AG04450 (cell line): ENCODE results near the gene AGMO. TPM values are rescaled to one million over a fixed set of nuclear protein-coding genes. Genes with fewer than 3 reads are reported as not detected.

Source experiments
- CTCF ChIA-PET: fragments of 300-600, 350-600 bp; formaldehyde crosslinking; extraction: SDS; loops from one replicate; lab custom pipeline; 2022; ENCODE audit warnings: antibody characterized with exemption, inconsistent platforms; lab: Charles Lee
- POLR2A ChIA-PET: fragments of 350-600 bp; formaldehyde crosslinking; extraction: SDS; loops from one replicate; lab custom pipeline; 2021; ENCODE audit warnings: antibody characterized with exemption, inconsistent platforms; lab: Yijun Ruan, JAX
- DNase-seq: peaks from one replicate; pipeline ENCODE4 v3.0.0-alpha.2; 2011; ENCODE audit warnings: low read depth, low spot score
- H3K27ac ChIP-seq: one replicate; pipeline ENCODE4 v1.5.1; 2012; ENCODE audit warnings: low read depth, low read length, control low read depth
- H3K27me3 ChIP-seq: one replicate; pipeline ENCODE4 v1.6.0; 2012; ENCODE audit warnings: low read length; ENCODE audit not compliant: control insufficient read depth, insufficient read depth
- H3K4me3 ChIP-seq: 2 replicates; pipeline ENCODE4 v1.5.1; 2011; ENCODE audit warnings: mild to moderate bottlenecking, low read depth, low read length, control low read depth
- H3K9me3 ChIP-seq: 2 replicates; pipeline ENCODE4 v1.5.1; 2012; ENCODE audit warnings: low read length; ENCODE audit not compliant: control insufficient read depth, insufficient read depth
- CTCF ChIP-seq: IDR thresholded peaks from 2 replicates; pipeline ENCODE4 v1.5.1; 2011; ENCODE audit warnings: low read depth, low read length, control low read depth, inconsistent platforms
- polyA plus RNA-seq: library from polyadenylated mRNA; depleted of rRNA; stranded (reverse); fragments of >200 nt; gene quantifications from 2 replicates; pipeline ENCODE4 v1.2.3, GENCODE V29; 2011

Gene AGMO
- polyA plus RNA-seq, 1 experiment, result 0.10 TPM

- Histone ChIP-seq H3K27me3 (no peaks in the 10 kb centered on the region), H3K9me3 (no peaks in the 10 kb centered on the region), H3K27ac (no peak overlapping the region), H3K4me3 (no peak overlapping the region)
- DNase-seq, result no peak
- POLR2A ChIA-PET, result no interaction called here
- no peak for TF ChIP-seq CTCF
- CTCF ChIA-PET, result no interaction called here
Observed at GRCh38 chr7:15424468-15424867, 137.3 kb downstream of the AGMO start.

- no peak for DNase-seq
- Histone ChIP-seq H3K27me3 (no peaks in the 10 kb centered on the region), H3K27ac (no peak overlapping the region), H3K4me3 (no peak overlapping the region), H3K9me3 (no peaks in the 10 kb centered on the region)
- POLR2A ChIA-PET, result no interaction called here
- TF ChIP-seq CTCF, result no peak
- CTCF ChIA-PET, result no interaction called here
Observed at GRCh38 chr7:15419596-15419995, 142.2 kb downstream of the AGMO start.

GRCh38 chr7:15418264-15418663 lies 143.6 kb downstream of the AGMO start:
- Histone ChIP-seq H3K9me3 (no peaks in the 10 kb centered on the region), H3K4me3 (no peak overlapping the region), H3K27me3 (no peaks in the 10 kb centered on the region), H3K27ac (no peak overlapping the region)
- POLR2A ChIA-PET, result no interaction called here
- no peak for DNase-seq
- no peak for TF ChIP-seq CTCF
- CTCF ChIA-PET, result no interaction called here

- DNase-seq, result no peak
- no peak for TF ChIP-seq CTCF
- no peaks in the 10 kb centered on the region for H3K27me3 ChIP-seq
- H3K4me3 ChIP-seq, result no peak overlapping the region
- H3K27ac ChIP-seq, result no peak overlapping the region
- ChIA-PET POLR2A (no interaction called here), CTCF (no interaction called here)
- no peaks in the 10 kb centered on the region for H3K9me3 ChIP-seq
Observed at GRCh38 chr7:15417341-15417988, 144.3 kb downstream of the AGMO start.

- ChIA-PET CTCF (no interaction called here), POLR2A (no interaction called here)
- Histone ChIP-seq H3K27ac (no peak overlapping the region), H3K9me3 (no peaks in the 10 kb centered on the region), H3K27me3 (no peaks in the 10 kb centered on the region), H3K4me3 (no peak overlapping the region)
- no peak for DNase-seq
- TF ChIP-seq CTCF, result no peak
Observed at GRCh38 chr7:15411019-15411418, 150.8 kb downstream of the AGMO start.
